Stimulated activated naive CD8-positive, alpha-beta T cell treated with anti-CD3 and anti-CD28 coated beads, Interleukin-15, Interleukin-2, amounts not matched to agents 100 U/mL and 50 U/mL, for 24 hours (primary cell): Measurements from ENCODE around the gene OR52E4.

Source experiments
- ATAC-seq: fragments of 150-1000 bp; cut with Tn5 transposase; one replicate; pipeline ENCODE4 v1.10.0; 2021
- DNase-seq: peaks from one replicate; pipeline ENCODE4 v3.0.0; 2021

The OR52E4 gene

GRCh38 chr11:5929571-5930368 is 49.3 kb downstream of the OR52E4 start:
- ATAC-seq (no peak), DNase-seq (no peak)

- no peak for DNase-seq
- ATAC-seq, result no peak
Observed at GRCh38 chr11:5930614-5931013, 50.2 kb downstream of the OR52E4 start.

GRCh38 chr11:5931061-5931460 is 50.6 kb downstream of the OR52E4 start:
- ATAC-seq, result no peak
- DNase-seq, result no peak

- DNase-seq (no peak), ATAC-seq (no peak)
Observed at GRCh38 chr11:5932671-5933070, 52.2 kb downstream of the OR52E4 start.

- no peak for DNase-seq
Observed at GRCh38 chr11:5933116-5933515, 52.7 kb downstream of the OR52E4 start.

More at GRCh38 chr11:5933116-5933515, 52.7 kb downstream of the OR52E4 start:
- no peak for ATAC-seq
